Stimulated activated CD4-positive, alpha-beta T cell treated with anti-CD3 and anti-CD28 coated beads, Interleukin-12 subunit alpha, Interleukin-12 subunit beta, amount 100 ng/mL, for 24 hours (primary cell): ENCODE measurements around the gene WFIKKN2.
"Not testable (repeated sequence)": the region's sequence is repeated elsewhere in the genome, so short reads cannot be mapped to it uniquely, and the experiment has no call there.

ENCODE experiments used
- DNase-seq, 2 experiments: peaks; one replicate each; pipeline ENCODE4 v3.0.0-alpha.2; 2020; ENCODE audit warnings: low read depth in 2 of 2

Gene WFIKKN2

DNA sequence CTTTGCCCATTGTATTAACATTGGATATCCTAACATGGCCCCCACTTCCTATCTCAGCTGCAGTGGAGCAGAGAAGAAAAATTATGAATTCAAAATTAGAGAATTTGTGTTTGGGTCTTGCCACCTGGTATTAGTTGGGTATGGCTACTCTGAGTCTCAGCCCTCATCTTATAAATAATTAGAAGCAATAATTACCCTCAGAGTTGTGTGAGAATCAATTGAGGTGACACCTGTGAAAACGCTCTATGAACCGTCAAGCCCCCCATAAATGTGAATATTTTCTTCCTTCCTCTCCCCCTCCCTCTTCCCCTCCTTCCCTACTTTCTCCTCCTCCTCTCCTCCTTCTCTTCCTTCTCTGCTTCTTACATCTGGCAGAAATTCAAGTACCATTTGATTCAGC lies 39.7 kb downstream of the WFIKKN2 start:
- no peak for DNase-seq

DNA sequence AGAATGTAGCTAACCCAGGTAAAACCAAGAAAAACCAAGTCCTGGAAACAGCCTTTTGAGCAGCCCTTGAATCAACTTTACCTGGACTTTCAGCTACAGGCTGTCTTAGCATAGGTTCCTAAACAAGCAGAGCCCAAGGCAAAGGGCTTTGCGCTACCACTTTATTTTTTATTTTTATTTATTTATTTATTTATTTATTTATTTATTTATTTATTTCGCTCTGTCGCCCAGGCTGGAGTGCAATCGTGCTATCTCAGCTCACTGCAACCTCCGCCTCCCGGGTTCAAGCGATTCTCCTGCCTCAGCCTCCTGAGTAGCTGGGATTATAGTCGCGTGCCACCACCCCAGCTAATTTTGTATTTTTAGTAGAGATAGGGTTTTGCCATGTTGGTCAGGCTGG lies 41.7 kb downstream of the WFIKKN2 start:
- DNase-seq = not testable (repeated sequence)

DNA sequence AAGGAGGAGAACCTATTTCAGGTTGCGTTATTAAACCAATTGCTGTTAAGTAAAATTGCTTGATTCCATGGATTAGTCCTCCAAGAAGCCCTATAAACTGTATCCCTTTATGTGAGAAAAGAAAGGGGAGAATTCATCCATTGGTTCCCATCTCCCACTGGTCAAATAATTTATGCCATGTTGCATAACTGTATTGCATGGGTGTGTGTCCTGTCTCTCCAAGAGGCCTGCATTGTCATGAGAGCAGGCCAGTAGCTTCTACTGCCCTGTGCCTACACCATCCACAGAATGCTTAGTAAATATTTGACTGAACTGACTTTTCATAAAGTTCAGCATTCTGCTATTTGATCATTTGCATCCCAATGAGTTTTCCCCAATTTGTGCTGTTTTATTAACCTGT lies 42.5 kb downstream of the WFIKKN2 start:
- no peak for DNase-seq

DNA sequence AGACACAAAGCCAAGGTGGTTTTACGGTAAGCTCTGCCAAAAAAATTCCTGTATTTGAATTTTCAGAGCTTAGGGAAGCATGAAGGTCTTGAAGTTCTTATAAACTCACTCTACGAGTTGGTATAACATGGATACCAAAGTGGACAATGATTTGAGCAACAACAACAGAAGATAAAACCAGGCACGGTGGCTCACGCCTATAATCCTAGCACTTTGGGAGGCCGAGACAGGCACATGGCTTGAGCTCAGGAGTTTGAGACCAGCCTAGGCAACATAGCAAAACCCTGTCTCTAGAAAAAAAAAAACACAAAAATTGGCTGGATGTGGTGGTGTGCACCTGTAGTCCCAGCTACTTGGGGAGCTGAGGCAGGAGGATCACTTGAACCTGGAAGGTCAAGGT lies 43.7 kb downstream of the WFIKKN2 start:
- no peak for DNase-seq

DNA sequence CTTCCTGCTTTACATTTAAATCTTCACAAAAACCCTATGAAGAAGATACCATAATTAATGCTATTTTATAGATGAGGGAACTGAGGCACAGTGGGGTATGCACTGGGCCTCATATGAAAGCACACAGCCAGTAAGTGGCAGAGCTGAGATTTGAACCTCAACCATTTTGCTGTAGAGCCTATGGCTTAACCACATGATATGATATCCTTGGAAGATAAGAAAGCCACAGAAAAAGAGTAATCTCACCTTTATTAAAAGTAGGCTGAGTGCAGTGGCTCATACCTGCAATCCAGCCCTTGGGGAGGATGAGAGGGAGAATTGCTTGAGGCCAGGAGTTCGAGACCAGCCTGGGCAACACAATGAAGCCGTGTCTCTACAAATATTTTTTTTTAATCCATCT lies 45.8 kb downstream of the WFIKKN2 start:
- DNase-seq = no peak

DNA sequence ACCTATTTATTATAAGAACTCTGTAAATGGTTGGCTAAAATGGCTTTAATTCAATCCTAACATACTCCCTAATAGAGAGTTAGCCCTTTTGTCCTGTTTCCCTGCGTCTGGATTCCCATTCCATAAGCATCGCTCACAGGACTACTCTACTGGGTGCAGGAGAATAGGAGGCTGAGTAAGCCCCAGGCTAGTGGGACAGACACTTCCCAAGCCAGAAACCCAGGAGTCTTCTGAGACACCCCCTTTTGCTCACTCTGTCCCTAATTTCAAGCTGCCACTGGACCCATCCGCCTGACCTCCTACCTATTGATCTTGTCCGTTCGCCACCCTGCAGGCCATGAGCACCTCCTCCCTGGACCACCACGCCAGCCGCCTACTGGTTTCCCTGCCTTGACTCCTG lies 47.5 kb downstream of the WFIKKN2 start:
- no peak for DNase-seq

DNA sequence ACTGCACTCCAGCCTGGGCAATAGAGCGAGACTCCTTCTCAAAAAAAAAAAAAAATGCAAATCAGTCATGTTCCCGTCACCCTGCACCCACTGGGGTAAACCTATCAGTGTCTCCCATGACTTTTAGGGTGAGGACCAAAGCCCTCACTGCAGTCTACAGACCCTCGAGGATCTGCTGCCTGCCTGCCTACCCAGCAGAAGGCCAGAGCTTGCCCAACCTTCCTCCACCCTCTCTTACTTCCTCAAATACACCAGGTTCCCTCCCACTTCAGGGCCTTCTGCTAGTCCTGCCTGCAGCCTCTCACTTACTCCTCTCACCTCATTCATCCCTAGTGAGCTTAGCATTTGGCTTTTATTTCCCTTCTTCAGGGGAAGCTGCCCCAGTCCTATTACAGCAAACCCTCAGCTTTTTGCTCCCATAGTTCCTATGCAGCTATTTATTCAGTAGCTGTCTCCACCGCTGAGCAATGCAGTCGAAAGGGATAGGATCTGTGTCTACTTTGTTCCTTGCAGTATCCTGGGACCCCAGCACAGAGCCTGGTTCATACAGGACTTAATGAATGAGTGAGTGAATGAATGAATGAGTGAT lies 48.6 kb downstream of the WFIKKN2 start:
- DNase-seq = no peak

DNA sequence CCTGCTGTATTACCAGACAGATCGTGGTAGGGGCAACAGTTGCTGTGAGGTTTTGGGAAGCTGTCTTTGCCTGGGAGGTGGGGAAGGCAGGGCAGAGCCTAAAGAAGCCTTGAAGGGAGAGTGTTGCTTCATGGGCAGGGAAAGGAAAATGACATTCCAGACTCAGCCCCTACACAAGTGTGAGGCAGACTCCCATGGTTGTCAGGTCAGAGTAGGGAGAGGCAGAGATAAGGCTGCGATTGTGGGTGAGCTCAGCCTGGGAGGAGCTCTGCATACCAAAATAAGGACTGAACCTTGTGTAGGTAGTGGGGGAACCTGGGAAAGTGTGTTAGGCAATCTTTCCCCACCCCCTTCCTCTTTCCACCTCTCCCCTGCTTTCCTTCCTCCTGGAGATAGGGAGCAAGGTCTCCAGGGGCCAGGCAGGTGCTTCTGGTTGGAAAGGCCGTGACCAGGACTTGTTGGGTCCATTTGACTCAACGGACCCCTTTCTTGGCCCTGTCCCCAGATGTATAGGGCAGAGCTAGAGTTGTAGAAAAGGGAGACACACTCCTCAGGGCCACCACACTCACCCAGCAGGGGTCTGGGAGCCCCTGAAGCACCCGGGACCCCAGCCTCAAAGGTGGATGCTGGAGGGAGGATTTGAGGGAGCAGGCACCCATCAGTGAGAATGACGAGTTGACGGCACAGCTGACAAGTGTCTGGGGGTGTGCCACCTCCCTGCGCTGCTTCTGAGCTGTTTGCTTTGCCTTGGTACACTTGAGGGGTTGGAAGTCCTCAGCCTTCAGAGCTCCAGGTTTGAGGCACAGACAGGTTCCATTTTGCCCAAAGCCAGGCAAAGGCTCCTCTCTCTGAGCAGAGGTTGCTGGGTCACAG lies 49.3 kb downstream of the WFIKKN2 start:
- DNase-seq = no peak

DNA sequence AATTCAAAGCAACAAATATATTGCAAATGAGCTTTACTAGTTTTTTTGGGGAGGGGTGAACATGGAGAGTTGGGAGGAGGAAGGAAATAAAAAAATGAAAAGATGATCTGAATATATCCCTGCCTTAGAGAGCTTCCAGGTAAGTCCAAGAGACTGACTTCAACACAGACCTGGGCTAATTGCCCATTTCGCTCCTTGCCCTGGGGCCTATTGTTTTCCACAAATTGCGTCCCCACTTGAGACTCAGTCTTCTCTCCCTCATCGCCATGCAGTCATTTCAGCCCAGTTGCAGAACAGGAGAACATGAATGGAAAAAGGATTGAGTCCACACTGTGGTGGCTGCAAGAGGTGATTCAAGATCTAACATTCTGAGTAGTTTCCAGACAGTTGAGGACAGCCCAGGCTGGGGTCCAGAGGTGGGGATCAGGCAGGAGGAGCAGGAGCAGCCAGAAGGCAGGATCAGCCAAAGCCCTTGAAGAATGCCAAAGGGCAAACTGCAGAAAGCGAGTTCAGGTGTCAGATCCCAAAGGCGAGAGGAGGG lies 52.4 kb downstream of the WFIKKN2 start:
- DNase-seq = no peak

DNA sequence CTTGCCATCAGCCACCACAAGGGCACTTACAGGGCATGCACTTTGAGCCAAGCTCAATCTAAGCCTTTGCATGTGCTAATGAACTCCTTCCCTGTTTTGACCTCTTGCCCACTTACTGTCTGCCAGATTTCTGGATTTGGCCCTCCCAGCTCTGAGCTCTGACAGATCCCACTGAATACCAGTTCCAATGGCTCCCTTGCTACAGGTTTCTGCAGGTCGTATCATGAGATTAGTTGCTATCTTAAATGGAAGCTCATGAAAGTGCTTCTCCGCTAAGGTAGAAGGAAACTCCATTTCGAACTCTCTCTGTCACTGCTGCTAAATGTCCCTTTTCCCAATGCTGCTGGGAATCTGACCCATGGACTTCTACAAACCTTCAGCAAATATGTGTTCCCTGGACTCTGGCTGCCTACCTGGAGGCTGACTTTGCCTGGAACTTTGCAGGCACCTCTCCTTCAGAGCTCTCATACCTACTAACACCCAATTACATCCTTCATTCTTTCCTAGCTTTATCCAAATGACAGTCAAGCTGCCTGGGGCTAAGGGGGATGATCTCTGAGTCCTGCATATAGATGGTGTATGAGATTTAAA lies 54.2 kb downstream of the WFIKKN2 start:
- no peak for DNase-seq

DNA sequence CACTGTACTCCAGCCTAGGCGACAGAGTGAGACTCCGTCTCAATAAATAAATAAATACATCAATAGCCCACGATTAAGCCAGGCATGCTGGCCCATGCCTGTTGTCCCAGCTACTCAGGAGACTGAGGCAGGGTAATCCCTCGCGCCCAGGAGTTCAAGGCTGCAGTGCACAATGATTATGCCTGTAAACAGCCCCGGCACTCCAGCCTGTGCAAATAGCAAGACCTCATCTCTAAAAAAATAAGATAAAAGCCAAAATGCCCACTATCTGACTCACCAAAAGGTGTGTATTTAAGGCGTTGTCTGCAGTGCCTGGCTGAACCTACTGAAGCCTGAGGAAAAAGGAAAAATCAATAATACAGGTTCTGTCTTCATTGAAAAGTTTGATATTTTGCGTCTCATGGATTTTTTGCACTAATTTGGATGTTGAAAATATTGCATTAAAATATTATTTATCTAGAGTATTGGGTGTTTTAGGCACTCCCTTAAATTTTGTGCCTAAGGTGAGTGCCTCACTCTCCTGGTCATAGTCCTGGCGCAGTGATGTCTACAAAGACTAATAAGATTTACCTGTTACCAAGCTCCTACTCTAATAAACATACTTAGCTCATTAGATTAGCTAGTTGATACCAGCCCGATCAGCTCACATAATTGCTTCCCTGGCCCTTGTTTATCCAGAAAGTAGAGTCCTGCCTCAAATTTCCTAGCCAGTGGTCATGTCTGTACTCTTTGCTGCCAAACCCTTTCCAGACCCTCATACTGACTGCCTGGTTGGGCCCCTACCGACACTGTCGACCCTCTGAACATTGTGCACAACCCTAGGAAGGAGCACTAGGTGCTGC lies 55.5 kb downstream of the WFIKKN2 start:
- DNase-seq = no peak

DNA sequence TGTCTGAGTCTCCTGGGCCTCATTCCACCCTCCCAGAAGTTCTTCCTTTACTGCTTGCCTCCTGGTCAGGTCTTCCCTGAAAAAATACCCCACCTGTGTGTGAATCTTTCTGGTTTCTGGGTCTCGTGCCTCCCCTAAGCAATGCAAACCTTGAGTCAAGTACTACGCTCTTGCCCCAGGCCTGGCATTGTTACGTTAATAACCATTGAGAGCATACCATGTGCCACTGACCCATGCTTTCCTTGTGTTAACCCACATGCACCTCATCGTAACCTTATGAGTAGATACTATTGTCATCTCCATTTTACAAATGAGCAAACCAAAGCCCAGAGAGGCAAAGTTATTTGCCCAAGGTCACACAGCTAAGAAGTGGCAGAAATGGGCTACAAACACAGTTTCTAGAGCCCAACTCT lies 56.2 kb downstream of the WFIKKN2 start:
- no peak for DNase-seq
